GM19468 (cell line): Measurements from ENCODE around the gene MPV17L2.
A peak's percentile ranks its signal among the peaks of the same experiment; 100 is the strongest.
"Not testable (repeated sequence)": the region's sequence is repeated elsewhere in the genome, so short reads cannot be mapped to it uniquely, and the experiment has no call there.

Experiments
- ATAC-seq: cut with Tn5 transposase; IDR thresholded peaks from one replicate; pipeline ENCODE4 v1.9.1; 2021; ENCODE audit warnings: mild to moderate bottlenecking, moderate library complexity, moderate number of reproducible peaks; ENCODE audit not compliant: unreplicated experiment; ENCODE audit errors: extremely low read depth

MPV17L2 gene

GRCh38 chr19:18192673-18193387, at the start of gene MPV17L2:
Gene MPV17L2, plus strand, starts transcription at chr19:18193218. Its CDS starts 64 bp downstream, at chr19:18193282.
- ATAC-seq = peak; percentile 84

GRCh38 chr19:18143902-18144301, 49.1 kb upstream of the MPV17L2 start:
- ATAC-seq = no peak

- no peak for ATAC-seq
Observed at GRCh38 chr19:18144361-18144760, 48.7 kb upstream of the MPV17L2 start.

GRCh38 chr19:18144906-18145305, 48.1 kb upstream of the MPV17L2 start:
- ATAC-seq = no peak

GRCh38 chr19:18145391-18145999, 47.5 kb upstream of the MPV17L2 start:
- no peak for ATAC-seq

GRCh38 chr19:18147396-18147795, 45.6 kb upstream of the MPV17L2 start:
- ATAC-seq = no peak

GRCh38 chr19:18149596-18149975, 43.4 kb upstream of the MPV17L2 start:
- no peak for ATAC-seq

- no peak for ATAC-seq
Observed at GRCh38 chr19:18150776-18151624, 42.0 kb upstream of the MPV17L2 start.

GRCh38 chr19:18152442-18152816, 40.6 kb upstream of the MPV17L2 start:
- peak; percentile 41 for ATAC-seq

GRCh38 chr19:18152817-18153555, 40.0 kb upstream of the MPV17L2 start, which contains the start of gene PIK3R2:
Gene PIK3R2, plus strand, starts transcription at chr19:18153163. Its CDS starts 2,717 bp downstream, at chr19:18155880.
- peak; percentile 72 for ATAC-seq

GRCh38 chr19:18153556-18154134, 39.4 kb upstream of the MPV17L2 start:
- no peak for ATAC-seq

GRCh38 chr19:18155095-18156087, 37.6 kb upstream of the MPV17L2 start:
- ATAC-seq = no peak

GRCh38 chr19:18156268-18156667, 36.8 kb upstream of the MPV17L2 start:
- ATAC-seq = no peak

- no peak for ATAC-seq
Observed at GRCh38 chr19:18156841-18157464, 36.1 kb upstream of the MPV17L2 start.

GRCh38 chr19:18157465-18158063, 35.5 kb upstream of the MPV17L2 start:
- ATAC-seq = no peak

- no peak for ATAC-seq
Observed at GRCh38 chr19:18158467-18158866, 34.6 kb upstream of the MPV17L2 start.

- ATAC-seq = not testable (repeated sequence)
Observed at GRCh38 chr19:18159059-18159616, 33.9 kb upstream of the MPV17L2 start.

GRCh38 chr19:18159810-18160209, 33.2 kb upstream of the MPV17L2 start:
- no peak for ATAC-seq
